Adipose tissue (tissue), 3 donors: ENCODE results near the gene MPP1. TPM values are rescaled to one million over a fixed set of nuclear protein-coding genes. Genes with fewer than 3 reads are reported as not detected.
"Not testable (repeated sequence)": the region's sequence is repeated elsewhere in the genome, so short reads cannot be mapped to it uniquely, and the experiment has no call there.

ENCODE experiments used
- H3K27ac ChIP-seq: one replicate; pipeline ENCODE4 v1.5.1; 2013; ENCODE audit warnings: low read depth, low read length
- WGBS, 3 donors: extraction: QIAGEN DNeasy Blood & Tissue Kit; methylation state at CpG; one replicate each; pipeline ENCODE4 v1.1.7; 2013; 5-methylcytosine and 5-hydroxymethylcytosine counted together
- polyA plus RNA-seq, 3 donors: library from polyadenylated mRNA; stranded (reverse); fragments of 200-250 nt; gene quantifications; one replicate each; pipeline ENCODE4 v1.2.3, GENCODE V29; 2013
- donor health status: healthy with polysubstance abuse.
- donor health status: Bipolar disorder and iron deficiency.
- donor health status: healthy.

Gene MPP1
- 10 to 100 TPM; 15.3 to 36.1 (median 29.2) TPM for polyA plus RNA-seq

GRCh38 chrX:154804957-154805695 lies at the start of gene MPP1:
TSS of gene MPP1 (minus strand) at chrX:154805485. CDS start at chrX:154805373, 112 bp downstream.
- 1 to 36% (median 1%) methylated on average over 55 to 65 of the region's 65 CpGs for WGBS, 3 donors
- H3K27ac ChIP-seq, result no peak within 1 kb of the TSS

GRCh38 chrX:154850957-154851611 lies 45.8 kb upstream of the MPP1 start:
- H3K27ac ChIP-seq, result no peak overlapping the region
- WGBS, 3 donors, result 89 to 100% (median 97%) methylated on average over 1 of the region's 1 CpG

- 88 to 90% (median 89%) methylated on average over 2 of the region's 2 CpGs for WGBS, 3 donors
- H3K27ac ChIP-seq, result no peak overlapping the region
Observed at GRCh38 chrX:154840856-154841255, 35.6 kb upstream of the MPP1 start.

- no peak overlapping the region for H3K27ac ChIP-seq
- WGBS, 3 donors, result 69 to 78% (median 75%) methylated on average over 1 of the region's 1 CpG
Observed at GRCh38 chrX:154836163-154836562, 30.9 kb upstream of the MPP1 start.

- no peak within 1 kb of the TSS for H3K27ac ChIP-seq
- WGBS, 3 donors, result 75 to 91% (median 82%) methylated on average over 3 of the region's 3 CpGs
Observed at GRCh38 chrX:154834562-154834961, 29.3 kb upstream of the MPP1 start, which contains the start of gene SMIM9. TSS of gene SMIM9 (minus strand) at chrX:154834662. CDS start at chrX:154830856, 3,806 bp downstream.

- H3K27ac ChIP-seq, result no peak overlapping the region
- WGBS, 3 donors, result 78 to 91% (median 84%) methylated on average over 3 of the region's 3 CpGs
Observed at GRCh38 chrX:154833746-154834274, 28.5 kb upstream of the MPP1 start.

GRCh38 chrX:154829926-154830442 lies 24.7 kb upstream of the MPP1 start:
- H3K27ac ChIP-seq, result no peak overlapping the region
- 13 to 44% (median 32%) methylated on average over 1 of the region's 1 CpG for WGBS, 3 donors

GRCh38 chrX:154829134-154829533 lies 23.8 kb upstream of the MPP1 start:
- H3K27ac ChIP-seq, result no peak overlapping the region

GRCh38 chrX:154828016-154828408 lies 22.7 kb upstream of the MPP1 start:
- 72 to 85% (median 76%) methylated on average over 2 of the region's 2 CpGs for WGBS, 3 donors
- no peak overlapping the region for H3K27ac ChIP-seq

GRCh38 chrX:154827194-154828015 lies 22.1 kb upstream of the MPP1 start:
- H3K27ac ChIP-seq, result no peak overlapping the region
- WGBS, 3 donors, result 57 to 64% (median 64%) methylated on average over 4 of the region's 4 CpGs

GRCh38 chrX:154825586-154825985 lies 20.3 kb upstream of the MPP1 start:
- H3K27ac ChIP-seq, result not testable (repeated sequence)
- WGBS, 3 donors, result no CpG with 5 or more reads among the region's 3 CpGs

- 56 to 90% (median 87%) methylated on average over 1 of the region's 1 CpG for WGBS, 3 donors
- H3K27ac ChIP-seq, result no peak overlapping the region
Observed at GRCh38 chrX:154824638-154825037, 19.4 kb upstream of the MPP1 start.

GRCh38 chrX:154822029-154822428 lies 16.7 kb upstream of the MPP1 start:
- WGBS, 3 donors, result 72 to 88% (median 83%) methylated on average over 3 of the region's 3 CpGs

GRCh38 chrX:154821523-154821922 lies 16.2 kb upstream of the MPP1 start:
- no peak overlapping the region for H3K27ac ChIP-seq

More at GRCh38 chrX:154822029-154822428, 16.7 kb upstream of the MPP1 start:
- H3K27ac ChIP-seq, result no peak overlapping the region

GRCh38 chrX:154819771-154820341 lies 14.6 kb upstream of the MPP1 start:
- no peak overlapping the region for H3K27ac ChIP-seq
- 71 to 90% (median 86%) methylated on average over 7 of the region's 7 CpGs for WGBS, 3 donors

- 43 to 66% (median 65%) methylated on average over 11 of the region's 11 CpGs for WGBS, 3 donors
- H3K27ac ChIP-seq, result no peak overlapping the region
Observed at GRCh38 chrX:154818916-154819770, 13.9 kb upstream of the MPP1 start.

- WGBS, 3 donors, result 91 to 99% (median 96%) methylated on average over 18 to 19 of the region's 19 CpGs
- H3K27ac ChIP-seq, result not testable (repeated sequence)
Observed at GRCh38 chrX:154817048-154817618, 11.8 kb upstream of the MPP1 start.
